ENCODE results near the gene IFI27L2.

DNA sequence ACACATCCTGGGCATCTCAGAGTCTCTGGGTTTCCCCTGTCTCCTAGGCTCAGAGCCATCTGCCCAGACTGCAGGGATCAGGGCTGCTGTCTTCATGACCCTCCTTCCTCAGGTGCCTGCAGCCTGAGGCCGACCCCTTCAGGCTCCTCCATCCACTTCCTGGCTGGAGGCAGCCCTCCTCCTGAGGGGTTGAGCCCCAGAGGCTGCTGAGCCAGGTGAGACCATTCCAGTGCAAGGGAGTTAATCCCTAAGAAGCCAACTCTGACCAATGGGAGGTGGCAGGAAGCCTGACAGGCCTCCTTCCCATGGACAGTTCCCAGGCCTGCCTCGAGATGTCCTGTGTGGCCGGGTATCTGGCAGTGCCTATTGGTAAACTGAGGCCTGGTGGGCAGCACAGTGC lies 36.3 kb upstream of the IFI27L2 start:
- TF ChIP-seq, protein P1, sequence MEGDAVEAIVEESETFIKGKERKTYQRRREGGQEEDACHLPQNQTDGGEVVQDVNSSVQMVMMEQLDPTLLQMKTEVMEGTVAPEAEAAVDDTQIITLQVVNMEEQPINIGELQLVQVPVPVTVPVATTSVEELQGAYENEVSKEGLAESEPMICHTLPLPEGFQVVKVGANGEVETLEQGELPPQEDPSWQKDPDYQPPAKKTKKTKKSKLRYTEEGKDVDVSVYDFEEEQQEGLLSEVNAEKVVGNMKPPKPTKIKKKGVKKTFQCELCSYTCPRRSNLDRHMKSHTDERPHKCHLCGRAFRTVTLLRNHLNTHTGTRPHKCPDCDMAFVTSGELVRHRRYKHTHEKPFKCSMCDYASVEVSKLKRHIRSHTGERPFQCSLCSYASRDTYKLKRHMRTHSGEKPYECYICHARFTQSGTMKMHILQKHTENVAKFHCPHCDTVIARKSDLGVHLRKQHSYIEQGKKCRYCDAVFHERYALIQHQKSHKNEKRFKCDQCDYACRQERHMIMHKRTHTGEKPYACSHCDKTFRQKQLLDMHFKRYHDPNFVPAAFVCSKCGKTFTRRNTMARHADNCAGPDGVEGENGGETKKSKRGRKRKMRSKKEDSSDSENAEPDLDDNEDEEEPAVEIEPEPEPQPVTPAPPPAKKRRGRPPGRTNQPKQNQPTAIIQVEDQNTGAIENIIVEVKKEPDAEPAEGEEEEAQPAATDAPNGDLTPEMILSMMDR (conservative IDR thresholded peaks at IDR 0.05): no peak
- no peak for TF ChIP-seq ZFX (IDR thresholded peaks at IDR 0.05)
